GM19239 (cell line): ENCODE measurements around the gene WAPL.

Experiments used
- DNase-seq: peaks from one replicate; pipeline ENCODE4 v3.0.0; 2011; ENCODE audit warnings: low spot score; ENCODE audit not compliant: insufficient read length
- FAIRE-seq: peaks from 2 replicates; lab custom pipeline; 2011; peaks lifted over from hg19 to GRCh38; lab: Jason Lieb, UNC

Gene WAPL

GRCh38 chr10:86483664-86484063 is 37.9 kb downstream of the WAPL start:
- DNase-seq (no peak), FAIRE-seq (no peak)

- no peak for DNase-seq
- no peak for FAIRE-seq
Measured at GRCh38 chr10:86481761-86482160, 39.8 kb downstream of the WAPL start.

- no peak for FAIRE-seq
- DNase-seq, result no peak
Measured at GRCh38 chr10:86480571-86480970, 41.0 kb downstream of the WAPL start.

GRCh38 chr10:86472061-86472460 is 49.5 kb downstream of the WAPL start:
- peak; percentile 59 for FAIRE-seq
- no peak for DNase-seq

GRCh38 chr10:86461963-86462804 is 59.4 kb downstream of the WAPL start:
- DNase-seq (no peak), FAIRE-seq (no peak)

GRCh38 chr10:86451604-86451960 is 70.0 kb downstream of the WAPL start:
- FAIRE-seq (no peak), DNase-seq (no peak)

- no peak for FAIRE-seq
Measured at GRCh38 chr10:86450806-86451603, 70.6 kb downstream of the WAPL start.

GRCh38 chr10:86449926-86450558 is 71.5 kb downstream of the WAPL start:
- no peak for FAIRE-seq
- no peak for DNase-seq

More at GRCh38 chr10:86450806-86451603, 70.6 kb downstream of the WAPL start:
- no peak for DNase-seq

GRCh38 chr10:86447432-86447831 is 74.2 kb downstream of the WAPL start:
- DNase-seq, result no peak
- no peak for FAIRE-seq

- FAIRE-seq, result no peak
- no peak for DNase-seq
Measured at GRCh38 chr10:86446987-86447386, 74.6 kb downstream of the WAPL start.

GRCh38 chr10:86446440-86446839 is 75.2 kb downstream of the WAPL start:
- DNase-seq, result no peak
- FAIRE-seq, result no peak

- FAIRE-seq, result no peak
- DNase-seq, result no peak
Measured at GRCh38 chr10:86443936-86444335, 77.7 kb downstream of the WAPL start.

GRCh38 chr10:86443069-86443468 is 78.5 kb downstream of the WAPL start:
- FAIRE-seq, result no peak

GRCh38 chr10:86440874-86441843 is 80.4 kb downstream of the WAPL start:
- FAIRE-seq (peak; percentile 33), DNase-seq (no peak)

More at GRCh38 chr10:86443069-86443468, 78.5 kb downstream of the WAPL start:
- no peak for DNase-seq

GRCh38 chr10:86439544-86439943 is 82.0 kb downstream of the WAPL start:
- no peak for DNase-seq
- peak; percentile 61 for FAIRE-seq

GRCh38 chr10:86438091-86438749 is 83.4 kb downstream of the WAPL start:
- DNase-seq, result no peak
- FAIRE-seq, result no peak

- no peak for DNase-seq
- FAIRE-seq, result no peak
Measured at GRCh38 chr10:86437447-86437846, 84.1 kb downstream of the WAPL start.

GRCh38 chr10:86436963-86437362 is 84.6 kb downstream of the WAPL start:
- DNase-seq, result no peak
- FAIRE-seq, result no peak

GRCh38 chr10:86434656-86435055 is 86.9 kb downstream of the WAPL start:
- DNase-seq, result no peak
- FAIRE-seq, result no peak
